Hepatocyte (in vitro differentiated cells): ENCODE data around the gene HINFP. TPM values are rescaled to one million over a fixed set of nuclear protein-coding genes. Genes with fewer than 3 reads are reported as not detected.

ENCODE experiments used
- DNase-seq: peaks from one replicate; pipeline ENCODE4 v3.0.0-alpha.2; 2016; ENCODE audit warnings: low spot score
- H2AFZ ChIP-seq: fragments of 200-600 bp; sonication (generic); 2 replicates; pipeline ENCODE4 v1.6.0; 2016; ENCODE audit warnings: antibody characterized with exemption, mild to moderate bottlenecking
- H3K27ac ChIP-seq: fragments of 200-600 bp; sonication (generic); 2 replicates; pipeline ENCODE4 v1.5.1; 2016; ENCODE audit warnings: mild to moderate bottlenecking
- H3K27me3 ChIP-seq: fragments of 200-600 bp; sonication (generic); 2 replicates; pipeline ENCODE4 v1.6.1; 2016
- H3K36me3 ChIP-seq: fragments of 200-600 bp; sonication (generic); replicated peaks from 2 replicates; pipeline ENCODE4 v1.5.1; 2016; ENCODE audit warnings: low read depth; ENCODE audit not compliant: insufficient read depth
- H3K4me1 ChIP-seq: fragments of 200-600 bp; sonication (generic); 2 replicates; pipeline ENCODE4 v1.5.1; 2016; ENCODE audit warnings: mild to moderate bottlenecking, moderate library complexity; ENCODE audit not compliant: insufficient read depth
- H3K4me2 ChIP-seq: fragments of 200-600 bp; sonication (generic); 2 replicates; pipeline ENCODE4 v1.6.0; 2016
- H3K4me3 ChIP-seq: fragments of 200-600 bp; sonication (generic); 2 replicates; pipeline ENCODE4 v1.5.1; 2016; ENCODE audit warnings: mild to moderate bottlenecking
- H3K79me2 ChIP-seq: fragments of 200-600 bp; sonication (generic); 2 replicates; pipeline ENCODE4 v1.6.0; 2017; ENCODE audit warnings: mild to moderate bottlenecking
- H3K9me2 ChIP-seq: fragments of 200-600 bp; sonication (generic); replicated peaks from 2 replicates; pipeline ENCODE4 v1.6.0; 2017; ENCODE audit warnings: mild to moderate bottlenecking; ENCODE audit not compliant: insufficient read depth
- H3K9me3 ChIP-seq: fragments of 200-600 bp; sonication (generic); 2 replicates; pipeline ENCODE4 v1.5.1; 2016; ENCODE audit warnings: low read depth, mild to moderate bottlenecking
- H4K20me1 ChIP-seq: fragments of 200-600 bp; sonication (generic); 2 replicates; pipeline ENCODE4 v1.6.0; 2016; ENCODE audit warnings: mild to moderate bottlenecking; ENCODE audit not compliant: insufficient read depth, poor library complexity, severe bottlenecking
- CTCF ChIP-seq: fragments of 200-600 bp; sonication (generic); IDR thresholded peaks from 2 replicates; pipeline ENCODE4 v1.5.1; 2016; ENCODE audit warnings: antibody characterized with exemption, mild to moderate bottlenecking; ENCODE audit not compliant: poor library complexity
- EZH2 ChIP-seq: fragments of 200-600 bp; sonication (generic); IDR thresholded peaks from 2 replicates; pipeline ENCODE4 v1.6.1; 2016; ENCODE audit warnings: antibody characterized with exemption, mild to moderate bottlenecking, borderline replicate concordance
- EZH2phosphoT487 ChIP-seq: fragments of 200-600 bp; sonication (generic); IDR thresholded peaks from one replicate; pipeline ENCODE4 v1.6.1; 2018; ENCODE audit warnings: antibody characterized with exemption, mild to moderate bottlenecking, low read depth, moderate library complexity; ENCODE audit not compliant: unreplicated experiment, severe bottlenecking
- WGBS: methylation state at CpG from one replicate; pipeline ENCODE4 v1.1.6; 2016; ENCODE audit warnings: low lambda C conversion rate; ENCODE audit errors: missing lambda C conversion rate; 5-methylcytosine and 5-hydroxymethylcytosine counted together
- polyA plus RNA-seq: library from polyadenylated mRNA; unstranded; fragments of >200 nt; fragmentation: Nextera tagmentation; extraction: Ambion mirVana; gene quantifications from 2 replicates; pipeline ENCODE4 v1.2.1, GENCODE V29; 2016
- total RNA-seq: library from RNA; depleted of rRNA; stranded (reverse); fragments of >200 nt; gene quantifications from 2 replicates; pipeline ENCODE4 v1.2.3, GENCODE V29; 2014

Gene HINFP
- total and polyA plus RNA-seq, 2 experiments from 2014 or later = 19.8 to 25.3 TPM

GRCh38 chr11:119087123-119087522 is 34.3 kb upstream of the HINFP start:
- H3K36me3 ChIP-seq = no peaks in the 10 kb centered on the region
- no peaks in the 10 kb centered on the region for H3K9me3 ChIP-seq
- H2AFZ ChIP-seq = no peak overlapping the region
- peaks cover 32% of the 10 kb centered on the region for H3K79me2 ChIP-seq
- H3K4me1 ChIP-seq = peaks cover 10% of the 10 kb centered on the region
- H4K20me1 ChIP-seq = no peaks in the 10 kb centered on the region
- H3K4me3 ChIP-seq = no peak overlapping the region
- H3K4me2 ChIP-seq = no peak overlapping the region
- no peak overlapping the region for H3K27ac ChIP-seq
- no peak for TF ChIP-seq EZH2phosphoT487
- no peak for TF ChIP-seq EZH2
- TF ChIP-seq CTCF = no peak
- no peaks in the 10 kb centered on the region for H3K27me3 ChIP-seq
- 89% methylated on average over 6 of the region's 6 CpGs for WGBS
- no peaks in the 10 kb centered on the region for H3K9me2 ChIP-seq
- DNase-seq = no peak

GRCh38 chr11:119087747-119088241 is 33.6 kb upstream of the HINFP start:
- Histone ChIP-seq H3K27ac (no peak overlapping the region), H2AFZ (no peak overlapping the region), H3K4me2 (no peak overlapping the region), H4K20me1 (peaks cover under 1% of the 10 kb centered on the region), H3K27me3 (no peaks in the 10 kb centered on the region), H3K4me1 (peaks cover 16% of the 10 kb centered on the region), H3K79me2 (peaks cover 39% of the 10 kb centered on the region), H3K9me3 (no peaks in the 10 kb centered on the region), H3K36me3 (no peaks in the 10 kb centered on the region), H3K4me3 (no peak overlapping the region), H3K9me2 (no peaks in the 10 kb centered on the region)
- TF ChIP-seq CTCF (no peak), EZH2phosphoT487 (no peak), EZH2 (no peak)
- 97% methylated on average over 2 of the region's 2 CpGs for WGBS
- DNase-seq = no peak

- Histone ChIP-seq H3K79me2 (peaks cover 45% of the 10 kb centered on the region), H4K20me1 (peaks cover 6% of the 10 kb centered on the region), H3K9me2 (no peaks in the 10 kb centered on the region), H2AFZ (no peak overlapping the region), H3K36me3 (no peaks in the 10 kb centered on the region), H3K4me3 (no peak overlapping the region), H3K9me3 (no peaks in the 10 kb centered on the region), H3K4me1 (peaks cover 23% of the 10 kb centered on the region), H3K27ac (no peak overlapping the region), H3K27me3 (no peaks in the 10 kb centered on the region), H3K4me2 (no peak overlapping the region)
- WGBS = 93% methylated on average over 9 of the region's 9 CpGs
- TF ChIP-seq EZH2 = no peak
- no peak for TF ChIP-seq EZH2phosphoT487
- no peak for TF ChIP-seq CTCF
- DNase-seq = no peak
Observed at GRCh38 chr11:119088406-119088805, 33.0 kb upstream of the HINFP start.

GRCh38 chr11:119089319-119089718 is 32.1 kb upstream of the HINFP start:
- H3K79me2 ChIP-seq = peaks cover 54% of the 10 kb centered on the region
- H3K9me2 ChIP-seq = no peaks in the 10 kb centered on the region
- no peak overlapping the region for H2AFZ ChIP-seq
- no peaks in the 10 kb centered on the region for H3K9me3 ChIP-seq
- H3K36me3 ChIP-seq = no peaks in the 10 kb centered on the region
- no peak for DNase-seq
- H4K20me1 ChIP-seq = peaks cover 6% of the 10 kb centered on the region
- WGBS = 57% methylated on average over 1 of the region's 1 CpG
- H3K4me2 ChIP-seq = no peak overlapping the region
- H3K4me1 ChIP-seq = peaks cover 26% of the 10 kb centered on the region
- no peak overlapping the region for H3K4me3 ChIP-seq
- no peaks in the 10 kb centered on the region for H3K27me3 ChIP-seq
- TF ChIP-seq EZH2 (no peak), CTCF (no peak), EZH2phosphoT487 (no peak)
- H3K27ac ChIP-seq = no peak overlapping the region
